Endothelial cell of umbilical vein (primary cell): ENCODE measurements around the gene MCM3AP.

ENCODE experiments used
- EZH2 ChIP-seq: IDR thresholded peaks from 2 replicates; pipeline ENCODE4 v1.6.1; 2012; ENCODE audit warnings: borderline replicate concordance, low read depth, mild to moderate bottlenecking, moderate library complexity, low read length, inconsistent platforms; ENCODE audit not compliant: severe bottlenecking
- FOS ChIP-seq: IDR thresholded peaks from 2 replicates; pipeline ENCODE4 v1.6.1; 2011; ENCODE audit warnings: mild to moderate bottlenecking, low read length, moderate library complexity, borderline replicate concordance; ENCODE audit not compliant: insufficient read depth
- GATA2 ChIP-seq: IDR thresholded peaks from 2 replicates; pipeline ENCODE4 v1.7.0; 2011; ENCODE audit warnings: low read depth, mild to moderate bottlenecking, moderate library complexity, mixed read lengths, low read length; ENCODE audit not compliant: insufficient read length, insufficient read depth
- MYC ChIP-seq: IDR thresholded peaks from one replicate; pipeline ENCODE4 v1.6.1; 2011; ENCODE audit warnings: mild to moderate bottlenecking, low read depth, low read length
- POLR2A ChIP-seq: IDR thresholded peaks from 2 replicates; pipeline ENCODE4 v1.6.1; 2012; ENCODE audit warnings: low read depth, mild to moderate bottlenecking, control low read depth, low read length
- POLR2AphosphoS5 ChIP-seq: IDR thresholded peaks from 2 replicates; pipeline ENCODE4 v1.6.1; 2012; ENCODE audit warnings: low read depth, mild to moderate bottlenecking, control low read depth, low read length, moderate library complexity; ENCODE audit not compliant: insufficient read depth
- TF ChIP-seq, protein P1 (sequence below), 2 donors: IDR thresholded peaks; 1 replicate in 1 of 2; 2 replicates in 1 of 2; pipeline ENCODE4 v1.5.1; 2011; ENCODE audit warnings: low read length in 2 of 2, mild to moderate bottlenecking in 2 of 2, moderate library complexity in 2 of 2, control low read depth in 1 of 2, inconsistent platforms in 1 of 2, low read depth in 1 of 2; ENCODE audit not compliant: insufficient read depth in 1 of 2; ENCODE audit errors: extremely low read depth in 1 of 2

DNA sequence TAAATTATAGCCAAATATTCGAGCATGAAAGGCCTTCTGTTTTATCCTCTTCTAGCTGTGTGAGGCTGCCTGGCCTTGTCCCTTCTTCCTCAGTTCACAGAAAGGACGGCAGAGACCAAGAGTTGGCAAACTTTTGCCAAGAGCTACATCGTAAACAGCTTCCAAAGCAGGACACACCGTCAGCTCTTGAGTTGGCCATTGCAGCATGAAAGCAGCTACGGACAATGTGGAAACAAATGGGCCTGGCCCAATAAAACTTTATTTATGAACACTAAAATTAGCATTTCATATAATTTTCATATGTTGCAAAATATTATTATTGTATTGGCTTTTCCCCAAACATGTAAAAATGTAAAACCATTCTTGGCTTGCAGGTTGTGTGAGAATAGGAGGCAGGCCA is 27.5 kb upstream of the MCM3AP start:
- TF ChIP-seq, protein P1, sequence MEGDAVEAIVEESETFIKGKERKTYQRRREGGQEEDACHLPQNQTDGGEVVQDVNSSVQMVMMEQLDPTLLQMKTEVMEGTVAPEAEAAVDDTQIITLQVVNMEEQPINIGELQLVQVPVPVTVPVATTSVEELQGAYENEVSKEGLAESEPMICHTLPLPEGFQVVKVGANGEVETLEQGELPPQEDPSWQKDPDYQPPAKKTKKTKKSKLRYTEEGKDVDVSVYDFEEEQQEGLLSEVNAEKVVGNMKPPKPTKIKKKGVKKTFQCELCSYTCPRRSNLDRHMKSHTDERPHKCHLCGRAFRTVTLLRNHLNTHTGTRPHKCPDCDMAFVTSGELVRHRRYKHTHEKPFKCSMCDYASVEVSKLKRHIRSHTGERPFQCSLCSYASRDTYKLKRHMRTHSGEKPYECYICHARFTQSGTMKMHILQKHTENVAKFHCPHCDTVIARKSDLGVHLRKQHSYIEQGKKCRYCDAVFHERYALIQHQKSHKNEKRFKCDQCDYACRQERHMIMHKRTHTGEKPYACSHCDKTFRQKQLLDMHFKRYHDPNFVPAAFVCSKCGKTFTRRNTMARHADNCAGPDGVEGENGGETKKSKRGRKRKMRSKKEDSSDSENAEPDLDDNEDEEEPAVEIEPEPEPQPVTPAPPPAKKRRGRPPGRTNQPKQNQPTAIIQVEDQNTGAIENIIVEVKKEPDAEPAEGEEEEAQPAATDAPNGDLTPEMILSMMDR (IDR thresholded peaks at IDR 0.05; ENCODE audit: extremely low read depth in 1 of 2, insufficient read depth in 1 of 2, low read depth in 1 of 2, low read length in 2 of 2), result no peak
- TF ChIP-seq POLR2AphosphoS5 (no peak), GATA2 (no peak), POLR2A (no peak), EZH2 (no peak), FOS (no peak), MYC (no peak)
